PC-9 (cell line): ENCODE results near the gene RPS6KB1. TPM values are rescaled to one million over a fixed set of nuclear protein-coding genes. Genes with fewer than 3 reads are reported as not detected.
"Not testable (repeated sequence)": the region's sequence is repeated elsewhere in the genome, so short reads cannot be mapped to it uniquely, and the experiment has no call there.

Experiments used
- BruUV-seq: library from RNA; stranded (reverse); fragments of 400-500 nt; replicated peaks from 2 replicates; lab custom pipeline; 2021; lab: Mats Ljungman, UMichigan
- CTCF ChIA-PET: fragments of 300-600 bp; sonication (Branson Sonifier 250); formaldehyde crosslinking; loops from one replicate; lab custom pipeline; 2022; ENCODE audit warnings: antibody characterized with exemption; lab: Charles Lee
- POLR2A ChIA-PET: fragments of 300-600 bp; sonication (Branson Sonifier 250); formaldehyde crosslinking; loops from one replicate; lab custom pipeline; 2022; ENCODE audit warnings: antibody characterized with exemption; ENCODE audit not compliant: unreplicated experiment; lab: Charles Lee
- DNase-seq, 2 experiments: peaks; one replicate each; pipeline versions ENCODE4 v3.0.0 to v3.0.0-alpha.2; 2015 to 2022; ENCODE audit warnings: mixed read lengths in 1 of 2
- H2AFZ ChIP-seq: fragments of 200-600 bp; sonication (generic); 2 replicates; pipeline ENCODE4 v1.8.1; 2017; ENCODE audit warnings: antibody characterized with exemption
- H3F3A ChIP-seq: fragments of 200-600 bp; sonication (generic); 2 replicates; pipeline ENCODE4 v1.8.1; 2017; ENCODE audit warnings: antibody characterized with exemption, mild to moderate bottlenecking, low read depth; ENCODE audit not compliant: insufficient read depth
- H3K27ac ChIP-seq: fragments of 200-600 bp; sonication (generic); 2 replicates; pipeline ENCODE4 v1.6.1; 2016; ENCODE audit warnings: mixed run types
- H3K27me3 ChIP-seq: fragments of 200-600 bp; sonication (generic); 2 replicates; pipeline ENCODE4 v1.6.1; 2016; ENCODE audit warnings: low read depth, mixed run types; ENCODE audit not compliant: insufficient read depth
- H3K36me3 ChIP-seq: fragments of 200-600 bp; sonication (generic); 2 replicates; pipeline ENCODE4 v1.6.1; 2016; ENCODE audit warnings: low read depth, mixed run types
- H3K4me1 ChIP-seq: fragments of 200-600 bp; sonication (generic); replicated peaks from 2 replicates; pipeline ENCODE4 v1.6.1; 2016; ENCODE audit warnings: mixed run types; ENCODE audit not compliant: insufficient read depth
- H3K4me2 ChIP-seq: fragments of 200-600 bp; sonication (generic); 2 replicates; pipeline ENCODE4 v1.6.1; 2017; ENCODE audit warnings: mixed run types
- H3K4me3 ChIP-seq: fragments of 200-600 bp; sonication (generic); 2 replicates; pipeline ENCODE4 v1.6.1; 2016; ENCODE audit warnings: mixed run types
- H3K79me2 ChIP-seq: fragments of 200-600 bp; sonication (generic); 2 replicates; pipeline ENCODE4 v1.6.1; 2017; ENCODE audit warnings: low read depth, mixed run types
- H3K9me2 ChIP-seq: fragments of 200-600 bp; sonication (generic); 2 replicates; pipeline ENCODE4 v1.8.1; 2017; ENCODE audit warnings: mild to moderate bottlenecking; ENCODE audit not compliant: insufficient read depth
- H3K9me3 ChIP-seq: fragments of 200-600 bp; sonication (generic); 2 replicates; pipeline ENCODE4 v1.8.1; 2016; ENCODE audit warnings: low read depth; ENCODE audit not compliant: insufficient read depth
- H4K20me1 ChIP-seq: fragments of 200-600 bp; sonication (generic); 2 replicates; pipeline ENCODE4 v1.8.1; 2017; ENCODE audit not compliant: insufficient read depth
- CTCF ChIP-seq: fragments of 200-600 bp; sonication (generic); conservative IDR thresholded peaks from 2 replicates; pipeline ENCODE4 v1.6.1; 2017; ENCODE audit warnings: mixed run types, antibody characterized with exemption, mild to moderate bottlenecking, moderate library complexity
- EZH2 ChIP-seq: fragments of 200-600 bp; sonication (generic); IDR thresholded peaks from 2 replicates; pipeline ENCODE4 v1.8.0; 2017; ENCODE audit warnings: antibody characterized with exemption, low read depth
- intact Hi-C: fragments of 100-400 bp; cut with micrococcal nuclease; formaldehyde crosslinking; loops from one replicate; pipeline ENCODE4 v1.10.0; 2022; ENCODE audit not compliant: unreplicated experiment
- total RNA-seq: library from RNA; stranded (reverse); gene quantifications from 2 replicates; pipeline ENCODE4 v1.2.3, GENCODE V29; 2021

RPS6KB1 gene
- total RNA-seq, 1 experiment from 2014 or later, result 41.8 TPM

- no peak overlapping the region for H3K4me3 ChIP-seq
- H4K20me1 ChIP-seq, result no peaks in the 10 kb centered on the region
- DNase-seq, result no peak
- no peaks in the 10 kb centered on the region for H3F3A ChIP-seq
- no TSS peak for BruUV-seq
- ChIA-PET POLR2A (no interaction called here), CTCF (no interaction called here)
- no peak overlapping the region for H3K4me2 ChIP-seq
- no peak overlapping the region for H3K27ac ChIP-seq
- H2AFZ ChIP-seq, result no peak overlapping the region
- H3K9me2 ChIP-seq, result no peaks in the 10 kb centered on the region
- no peaks in the 10 kb centered on the region for H3K9me3 ChIP-seq
- intact Hi-C loops, result no loop called here
- TF ChIP-seq CTCF, result no peak
- no peak for TF ChIP-seq EZH2
- H3K27me3 ChIP-seq, result no peaks in the 10 kb centered on the region
- no peaks in the 10 kb centered on the region for H3K36me3 ChIP-seq
- no peaks in the 10 kb centered on the region for H3K79me2 ChIP-seq
- H3K4me1 ChIP-seq, result no peaks in the 10 kb centered on the region
Measured at GRCh38 chr17:59972778-59973177, 79.9 kb downstream of the RPS6KB1 start.

GRCh38 chr17:59973483-59973882 lies 80.6 kb downstream of the RPS6KB1 start:
- H3K9me2 ChIP-seq, DNase-seq, H2AFZ ChIP-seq, POLR2A ChIA-PET, H3K4me1 ChIP-seq, CTCF ChIA-PET, H3K27ac ChIP-seq, H4K20me1 ChIP-seq, BruUV-seq, H3F3A ChIP-seq, H3K79me2 ChIP-seq, H3K4me3 ChIP-seq, intact Hi-C loops, H3K36me3 ChIP-seq, H3K9me3 ChIP-seq, H3K27me3 ChIP-seq, H3K4me2 ChIP-seq: not testable (repeated sequence)

GRCh38 chr17:59975166-59975565 lies 82.2 kb downstream of the RPS6KB1 start:
- H3F3A ChIP-seq, H3K4me2 ChIP-seq, H4K20me1 ChIP-seq, H2AFZ ChIP-seq, H3K27me3 ChIP-seq, intact Hi-C loops, H3K79me2 ChIP-seq, H3K4me1 ChIP-seq, H3K27ac ChIP-seq, H3K4me3 ChIP-seq, H3K9me3 ChIP-seq, POLR2A ChIA-PET, DNase-seq, CTCF ChIA-PET, H3K36me3 ChIP-seq, H3K9me2 ChIP-seq, BruUV-seq: not testable (repeated sequence)

GRCh38 chr17:59996608-59997007 lies 103.7 kb downstream of the RPS6KB1 start:
- POLR2A ChIA-PET, intact Hi-C loops, H3K27me3 ChIP-seq, BruUV-seq, H3K79me2 ChIP-seq, H3K4me3 ChIP-seq, H3K9me3 ChIP-seq, H3F3A ChIP-seq, H3K27ac ChIP-seq, H3K36me3 ChIP-seq, H2AFZ ChIP-seq, H3K9me2 ChIP-seq, H3K4me2 ChIP-seq, H3K4me1 ChIP-seq, DNase-seq, H4K20me1 ChIP-seq, CTCF ChIA-PET: not testable (repeated sequence)

Other genes starting within 250 kb of the RPS6KB1 start
- 23.3 and 25.9 TPM in 2 replicates for gene PTRH2, start 185.7 kb upstream of the RPS6KB1 start, total RNA-seq
- 222 and 236 TPM in 2 replicates for gene VMP1, start 185.5 kb upstream of the RPS6KB1 start, total RNA-seq
- gene TUBD1, start 178 bp upstream of the RPS6KB1 start, total RNA-seq, result 11.8 and 13.5 TPM in 2 replicates
- gene RNFT1, start 71.6 kb downstream of the RPS6KB1 start, total RNA-seq, result 19.9 and 24.7 TPM in 2 replicates
- gene HEATR6, start 185.8 kb downstream of the RPS6KB1 start, total RNA-seq, result 11.7 and 14.7 TPM in 2 replicates